Psoas muscle (tissue), 8 donors: ENCODE results near the gene FXYD3. TPM values are rescaled to one million over a fixed set of nuclear protein-coding genes. Genes with fewer than 3 reads are reported as not detected.

Experiments
- ATAC-seq, 4 donors: fragments of 200-7000 bp; cut with Tn5 transposase; one replicate each; pipeline ENCODE4 v1.9.1; 2020; ENCODE audit warnings: moderate library complexity in 3 of 4, mild to moderate bottlenecking in 2 of 4
- DNase-seq, 2 donors: peaks; one replicate each; pipeline ENCODE4 v3.0.0-alpha.2; 2020
- H3K27ac ChIP-seq: fragments of 200-600 bp; one replicate; pipeline ENCODE4 v1.8.0; 2022
- H3K27me3 ChIP-seq, 3 donors: fragments of 200-600 bp in 1 of 3; one replicate each; pipeline versions ENCODE4 v1.6.1 to v1.8.0; 2013 to 2022; ENCODE audit warnings: low read length in 2 of 3, mild to moderate bottlenecking in 2 of 3, moderate library complexity in 1 of 3; ENCODE audit not compliant: insufficient read depth in 3 of 3
- H3K36me3 ChIP-seq, 2 donors: fragments of 200-600 bp in 1 of 2; one replicate each; pipeline versions ENCODE4 v1.6.1 to v1.8.0; 2013 to 2022; ENCODE audit warnings: low read depth in 1 of 2, mild to moderate bottlenecking in 1 of 2, moderate library complexity in 1 of 2; ENCODE audit not compliant: insufficient read depth in 1 of 2
- H3K4me1 ChIP-seq: fragments of 200-600 bp; one replicate; pipeline ENCODE4 v1.8.0; 2022
- H3K4me3 ChIP-seq: fragments of 200-600 bp; one replicate; pipeline ENCODE4 v1.8.0; 2022; ENCODE audit warnings: mild to moderate bottlenecking
- H3K9me3 ChIP-seq: fragments of 200-600 bp; one replicate; pipeline ENCODE4 v1.8.0; 2022
- WGBS, 3 donors: extraction: QIAGEN DNeasy Blood & Tissue Kit; methylation state at CpG; one replicate each; pipeline versions ENCODE4 v1.1.6 to v1.1.7; 2013; 5-methylcytosine and 5-hydroxymethylcytosine counted together
- intact Hi-C, 2 donors: fragments of 100-400 bp; cut with DNase I; formaldehyde crosslinking; loops; one replicate each; pipeline versions ENCODE4 v1.11.0 to v1.14.2; 2022
- polyA plus RNA-seq, 3 donors: library from polyadenylated mRNA; stranded (reverse); fragments of 200-250 nt; gene quantifications; one replicate each; pipeline ENCODE4 v1.2.3, GENCODE V29; 2013
- total RNA-seq, 4 donors: library from RNA; stranded (reverse); fragmentation: NEBNext Ultra II Directional in 2 of 4; extraction: Animal tissue kit (Norgen Biotek cat#: 25700) in 2 of 4; gene quantifications; one replicate each; pipeline versions ENCODE4 v1.2.1 to v1.2.4, GENCODE V29; 2021 to 2023
- TF ChIP-seq, protein P1 (sequence below): fragments of 200-600 bp; IDR thresholded peaks from one replicate; pipeline ENCODE4 v1.8.0; 2022; ENCODE audit warnings: antibody characterized with exemption
- donor health status: healthy with polysubstance abuse.
- donor health status: DM: no; HTN: no; CAD: no; lungs with moderate emphysema.
- donor health status: Bipolar disorder and iron deficiency.
- donor health status: healthy.
- donor health status: DM: yes; HTN: yes; CAD: no.
- donor health status: DM: no; HTN: no; CAD: no.
- donor health status: DM: no; HTN: no; CAD: no.
- donor health status: DM: yes; HTN: yes; CAD: no.

FXYD3 gene
- total and polyA plus RNA-seq, 7 donors: 0.10 to 0.38 (median 0.13) TPM; not detected in 4

DNA sequence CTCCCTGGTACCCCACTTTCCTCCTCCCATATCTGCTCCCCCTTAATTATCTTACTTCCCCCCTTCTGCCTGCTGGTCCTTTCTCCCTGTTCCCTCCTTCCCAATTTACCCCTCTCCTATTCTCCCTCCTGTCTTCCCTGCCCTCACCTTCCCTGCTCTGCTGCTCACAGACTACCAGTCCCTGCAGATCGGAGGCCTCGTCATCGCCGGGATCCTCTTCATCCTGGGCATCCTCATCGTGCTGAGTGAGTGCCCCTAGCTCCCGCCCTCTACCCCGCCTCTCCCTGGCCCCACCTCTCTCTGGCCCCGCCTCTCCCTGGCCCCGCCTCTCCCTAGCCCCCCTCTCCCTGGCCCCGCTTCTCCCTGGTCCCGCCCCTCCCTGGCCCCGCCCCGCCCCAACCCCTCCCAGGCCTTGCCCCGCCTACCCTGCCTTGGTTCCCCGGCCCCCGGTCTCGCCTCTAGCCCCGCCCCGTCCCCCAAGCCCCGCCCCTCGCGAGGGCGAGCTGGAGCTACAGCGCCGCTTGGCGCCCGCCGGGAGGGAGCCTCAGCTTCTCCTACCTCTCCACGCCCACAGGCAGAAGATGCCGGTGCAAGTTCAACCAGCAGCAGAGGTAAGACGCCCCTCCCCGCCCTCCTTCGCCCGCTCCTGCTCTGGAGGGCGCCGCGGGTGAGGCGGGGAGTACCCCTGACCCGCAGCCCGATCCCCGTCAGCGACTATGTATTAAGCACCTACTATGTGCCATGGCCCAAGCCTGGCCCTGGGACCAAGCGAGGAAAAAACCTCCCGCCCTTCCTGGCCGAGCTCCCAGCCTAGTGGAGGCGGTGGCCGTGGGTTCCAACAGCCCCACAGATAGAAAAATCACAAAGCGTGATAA lies 25.6 kb downstream of the FXYD3 start:
- Histone ChIP-seq H3K4me1 (peaks cover 21% of the 10 kb centered on the region), H3K27ac (peak overlapping the region; percentile 97), H3K4me3 (peak overlapping the region; percentile 69), H3K36me3 (peaks cover 0 to 16% of the 10 kb centered on the region in 2 donors), H3K9me3 (no peaks in the 10 kb centered on the region), H3K27me3 (no peaks in the 10 kb centered on the region)
- intact Hi-C loops: loop anchor here (5.0 to 10.0 kb wide), 3 partner anchors 124 to 169 kb away; partner anchors contain the start of gene USF2 (in 2 of the 2)
- 21 to 27% (median 23%) methylated on average over 37 to 48 of the region's 48 CpGs for WGBS, 3 donors
- DNase-seq (peak; percentile 95 to 98), ATAC-seq (peak; percentile 68 to 86 (median 72))
- TF ChIP-seq, protein P1, sequence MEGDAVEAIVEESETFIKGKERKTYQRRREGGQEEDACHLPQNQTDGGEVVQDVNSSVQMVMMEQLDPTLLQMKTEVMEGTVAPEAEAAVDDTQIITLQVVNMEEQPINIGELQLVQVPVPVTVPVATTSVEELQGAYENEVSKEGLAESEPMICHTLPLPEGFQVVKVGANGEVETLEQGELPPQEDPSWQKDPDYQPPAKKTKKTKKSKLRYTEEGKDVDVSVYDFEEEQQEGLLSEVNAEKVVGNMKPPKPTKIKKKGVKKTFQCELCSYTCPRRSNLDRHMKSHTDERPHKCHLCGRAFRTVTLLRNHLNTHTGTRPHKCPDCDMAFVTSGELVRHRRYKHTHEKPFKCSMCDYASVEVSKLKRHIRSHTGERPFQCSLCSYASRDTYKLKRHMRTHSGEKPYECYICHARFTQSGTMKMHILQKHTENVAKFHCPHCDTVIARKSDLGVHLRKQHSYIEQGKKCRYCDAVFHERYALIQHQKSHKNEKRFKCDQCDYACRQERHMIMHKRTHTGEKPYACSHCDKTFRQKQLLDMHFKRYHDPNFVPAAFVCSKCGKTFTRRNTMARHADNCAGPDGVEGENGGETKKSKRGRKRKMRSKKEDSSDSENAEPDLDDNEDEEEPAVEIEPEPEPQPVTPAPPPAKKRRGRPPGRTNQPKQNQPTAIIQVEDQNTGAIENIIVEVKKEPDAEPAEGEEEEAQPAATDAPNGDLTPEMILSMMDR: peak; percentile 35

DNA sequence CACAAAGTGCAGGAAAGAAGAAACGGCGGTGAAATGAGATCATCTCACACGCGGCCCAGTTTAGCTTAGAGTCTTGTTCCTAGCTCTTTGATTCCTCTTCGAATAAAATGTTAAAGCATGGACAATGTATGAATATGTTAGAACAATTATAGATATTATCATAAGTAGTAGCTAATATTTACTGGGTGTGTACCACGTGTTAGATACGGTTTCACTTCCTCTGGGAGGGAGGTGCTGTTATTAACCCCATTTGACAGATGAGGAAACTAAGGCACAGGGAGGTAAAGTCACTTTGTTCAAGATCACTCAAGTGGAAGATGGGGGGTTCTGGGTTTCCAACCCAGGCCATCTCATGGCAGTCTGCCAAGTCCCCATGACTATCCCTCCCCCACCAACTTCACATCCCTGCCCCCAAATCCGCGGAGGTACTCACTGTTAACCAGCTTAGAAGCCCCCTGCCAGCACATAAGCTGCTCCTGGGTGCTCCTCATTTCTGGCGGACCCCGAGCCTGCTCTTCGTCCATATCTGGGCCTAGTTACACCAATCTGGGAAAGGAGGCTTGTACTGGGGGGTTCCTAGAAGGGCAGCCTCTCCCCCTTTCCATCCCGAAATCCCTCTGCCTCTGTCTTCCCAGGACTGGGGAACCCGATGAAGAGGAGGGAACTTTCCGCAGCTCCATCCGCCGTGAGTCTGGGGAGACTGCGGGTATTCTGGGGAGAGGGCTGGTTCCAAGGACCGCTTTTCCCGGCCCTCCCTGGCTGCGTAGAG lies 26.4 kb downstream of the FXYD3 start:
- ATAC-seq (no peak), DNase-seq (peak in 1 of 2 donors; percentile 64)
- intact Hi-C loops: loop anchor here (5.0 to 10.0 kb wide), 3 partner anchors 123 to 170 kb away; partner anchors contain the start of gene USF2 (in 2 of the 2)
- no peak overlapping the region for H3K27ac ChIP-seq
- H3K9me3 ChIP-seq: no peaks in the 10 kb centered on the region
- peak overlapping the region; percentile 30 for H3K4me3 ChIP-seq
- peaks cover 0 to 16% of the 10 kb centered on the region in 2 donors for H3K36me3 ChIP-seq
- H3K4me1 ChIP-seq: peaks cover 21% of the 10 kb centered on the region
- 56 to 59% (median 59%) methylated on average over 21 of the region's 21 CpGs for WGBS, 3 donors
- TF ChIP-seq, protein P1: no peak
- H3K27me3 ChIP-seq: no peaks in the 10 kb centered on the region

GRCh38 chr19:35142606-35143230 lies 27.1 kb downstream of the FXYD3 start:
- WGBS, 3 donors: 31 to 37% (median 32%) methylated on average over 23 to 45 of the region's 46 CpGs
- ATAC-seq: no peak

GRCh38 chr19:35143231-35143715 lies 27.6 kb downstream of the FXYD3 start, which contains the start of gene FXYD7:
FXYD7 (plus strand) TSS chr19:35143255; CDS start chr19:35143334, 79 bp downstream.
- DNase-seq (no peak), ATAC-seq (no peak)
- Histone ChIP-seq H3K4me3 (no peak within 1 kb of the TSS), H3K27me3 (no peaks in the 10 kb centered on the region), H3K27ac (no peak within 1 kb of the TSS), H3K36me3 (peaks cover 0 to 16% of the 10 kb centered on the region in 2 donors), H3K9me3 (no peaks in the 10 kb centered on the region), H3K4me1 (peaks cover 14% of the 10 kb centered on the region)
- WGBS, 3 donors: 37 to 39% (median 37%) methylated on average over 27 to 31 of the region's 31 CpGs
- TF ChIP-seq, protein P1: no peak
- intact Hi-C loops: loop anchor here (5.0 to 10.0 kb wide), 3 partner anchors 122 to 171 kb away; partner anchors contain the start of gene USF2 (in 2 of the 2)

More at GRCh38 chr19:35142606-35143230, 27.1 kb downstream of the FXYD3 start:
- Histone ChIP-seq H3K36me3 (peaks cover 0 to 16% of the 10 kb centered on the region in 2 donors), H3K4me1 (peaks cover 20% of the 10 kb centered on the region), H3K4me3 (no peak overlapping the region), H3K9me3 (no peaks in the 10 kb centered on the region), H3K27me3 (no peaks in the 10 kb centered on the region), H3K27ac (no peak overlapping the region)
- TF ChIP-seq, protein P1: peak; percentile 35
- peak in 1 of 2 donors; percentile 72 for DNase-seq
- intact Hi-C loops: loop anchor here (5.0 to 10.0 kb wide), 3 partner anchors 122 to 170 kb away; partner anchors contain the start of gene USF2 (in 2 of the 2)
